GM19025 (cell line): Measurements from ENCODE around the gene SYT12.
"Not testable (repeated sequence)": the region's sequence is repeated elsewhere in the genome, so short reads cannot be mapped to it uniquely, and the experiment has no call there.

Experiments
- ATAC-seq: cut with Tn5 transposase; IDR thresholded peaks from one replicate; pipeline ENCODE4 v1.9.1; 2021; ENCODE audit warnings: mild to moderate bottlenecking, low read depth, moderate library complexity; ENCODE audit not compliant: unreplicated experiment

Gene SYT12

GRCh38 chr11:66996609-66997273 is 26.2 kb upstream of the SYT12 start:
- ATAC-seq = no peak

- no peak for ATAC-seq
These were observed 23.4 kb upstream of the SYT12 start for GRCh38 chr11:66999555-66999954.

- no peak for ATAC-seq
These were observed 21.6 kb upstream of the SYT12 start for GRCh38 chr11:67001332-67001731.

- no peak for ATAC-seq
These were observed 20.5 kb upstream of the SYT12 start for GRCh38 chr11:67002297-67002913.

- no peak for ATAC-seq
These were observed 20.0 kb upstream of the SYT12 start for GRCh38 chr11:67002921-67003411.

GRCh38 chr11:67005200-67005599 is 17.7 kb upstream of the SYT12 start:
- not testable (repeated sequence) for ATAC-seq

- no peak for ATAC-seq
These were observed 16.7 kb upstream of the SYT12 start for GRCh38 chr11:67006029-67006884.

- no peak for ATAC-seq
These were observed 15.8 kb upstream of the SYT12 start for GRCh38 chr11:67007126-67007525.

GRCh38 chr11:67010296-67010905 is 12.5 kb upstream of the SYT12 start:
- ATAC-seq = no peak

- no peak for ATAC-seq
These were observed 9.4 kb upstream of the SYT12 start for GRCh38 chr11:67013511-67014045.

GRCh38 chr11:67014343-67014742 is 8.6 kb upstream of the SYT12 start:
- ATAC-seq = no peak

GRCh38 chr11:67015048-67015447 is 7.9 kb upstream of the SYT12 start:
- ATAC-seq = no peak

- ATAC-seq = no peak
These were observed 6.4 kb upstream of the SYT12 start for GRCh38 chr11:67016550-67016949.

GRCh38 chr11:67020949-67021348 is 2.0 kb upstream of the SYT12 start:
- ATAC-seq = no peak

- ATAC-seq = no peak
These were observed 497 bp upstream of the SYT12 start for GRCh38 chr11:67022341-67022933.

- no peak for ATAC-seq
These were observed 1.0 kb downstream of the SYT12 start for GRCh38 chr11:67023957-67024353.

GRCh38 chr11:67024410-67024809 is 1.5 kb downstream of the SYT12 start:
- ATAC-seq = no peak

GRCh38 chr11:67024966-67025365 is 2.0 kb downstream of the SYT12 start:
- no peak for ATAC-seq

- no peak for ATAC-seq
These were observed 2.8 kb downstream of the SYT12 start for GRCh38 chr11:67025750-67026149.

GRCh38 chr11:67026941-67027340 is 4.0 kb downstream of the SYT12 start:
- no peak for ATAC-seq
